Neuronal stem cell (in vitro differentiated cells): ENCODE results near the gene MX1.

Experiments used
- DNase-seq: peaks from one replicate; pipeline ENCODE4 v3.0.0-alpha.2; 2013; ENCODE audit warnings: low spot score
- H2AFZ ChIP-seq: one replicate; pipeline ENCODE4 v1.6.1; 2013; ENCODE audit warnings: mild to moderate bottlenecking, low read length, inconsistent platforms
- H2AK5ac ChIP-seq: 2 replicates; pipeline ENCODE4 v1.6.1; 2013; ENCODE audit warnings: low read depth, mild to moderate bottlenecking, inconsistent platforms, low read length, moderate library complexity, mixed read lengths
- H2BK120ac ChIP-seq: 2 replicates; pipeline ENCODE4 v1.6.1; 2013; ENCODE audit warnings: low read depth, mild to moderate bottlenecking, inconsistent platforms, low read length, moderate library complexity, mixed read lengths
- H2BK12ac ChIP-seq: one replicate; pipeline ENCODE4 v1.6.1; 2013; ENCODE audit warnings: low read length, inconsistent platforms
- H2BK15ac ChIP-seq: 2 replicates; pipeline ENCODE4 v1.6.1; 2013; ENCODE audit warnings: mild to moderate bottlenecking, low read length, inconsistent platforms, mixed read lengths
- H2BK5ac ChIP-seq: one replicate; pipeline ENCODE4 v1.6.1; 2013; ENCODE audit warnings: inconsistent platforms, mild to moderate bottlenecking, low read length, moderate library complexity
- H3K14ac ChIP-seq: one replicate; pipeline ENCODE4 v1.6.1; 2013; ENCODE audit warnings: low read length, inconsistent platforms
- H3K18ac ChIP-seq: 2 replicates; pipeline ENCODE4 v1.6.1; 2013; ENCODE audit warnings: low read length, inconsistent platforms
- H3K23ac ChIP-seq: 2 replicates; pipeline ENCODE4 v1.6.1; 2013; ENCODE audit warnings: low read depth, mild to moderate bottlenecking, mixed read lengths, low read length, inconsistent platforms; ENCODE audit not compliant: poor library complexity
- H3K27ac ChIP-seq: replicated peaks from 3 replicates; pipeline ENCODE4 v1.5.1; 2013; ENCODE audit warnings: low read length, inconsistent platforms
- H3K27me3 ChIP-seq, 3 experiments: 2 replicates each; pipeline ENCODE4 v1.6.1; 2013; ENCODE audit warnings: low read length in 3 of 3, mild to moderate bottlenecking in 2 of 3, inconsistent platforms in 1 of 3, low read depth in 1 of 3, mixed read lengths in 1 of 3, moderate library complexity in 1 of 3; ENCODE audit not compliant: control insufficient read depth in 3 of 3, insufficient read depth in 3 of 3
- H3K36me3 ChIP-seq, 2 donors: replicated peaks in 1 of 2; 2 replicates each; pipeline ENCODE4 v1.6.1; 2013; ENCODE audit warnings: low read length in 2 of 2; ENCODE audit not compliant: control insufficient read depth in 2 of 2, insufficient read depth in 2 of 2
- H3K4ac ChIP-seq: 2 replicates; pipeline ENCODE4 v1.6.1; 2013; ENCODE audit warnings: inconsistent platforms, mild to moderate bottlenecking, low read length, moderate library complexity
- H3K4me1 ChIP-seq, 2 donors: 1 replicate in 1 of 2; 2 replicates in 1 of 2; pipeline ENCODE4 v1.6.1; 2013; ENCODE audit warnings: low read length in 2 of 2, low read depth in 1 of 2; ENCODE audit not compliant: control insufficient read depth in 2 of 2, insufficient read depth in 1 of 2
- H3K4me2 ChIP-seq: one replicate; pipeline ENCODE4 v1.6.1; 2013; ENCODE audit warnings: mild to moderate bottlenecking, low read length, inconsistent platforms; ENCODE audit not compliant: insufficient read depth, poor library complexity, severe bottlenecking
- H3K4me3 ChIP-seq, 2 donors: 2 replicates each; pipeline ENCODE4 v1.5.1; 2013; ENCODE audit warnings: low read length in 2 of 2, mild to moderate bottlenecking in 2 of 2, inconsistent platforms in 1 of 2, moderate library complexity in 1 of 2
- H3K79me1 ChIP-seq: one replicate; pipeline ENCODE4 v1.6.1; 2013; ENCODE audit warnings: low read depth, mild to moderate bottlenecking, inconsistent platforms, low read length, moderate library complexity
- H3K9ac ChIP-seq: one replicate; pipeline ENCODE4 v1.6.1; 2013; ENCODE audit warnings: mild to moderate bottlenecking, low read depth, low read length, inconsistent platforms; ENCODE audit not compliant: poor library complexity
- H3K9me3 ChIP-seq, 2 donors: replicated peaks in 1 of 2; 2 replicates each; pipeline versions ENCODE3 to v1.6.1; 2013; ENCODE audit warnings: low read length in 2 of 2, mild to moderate bottlenecking in 2 of 2, inconsistent platforms in 1 of 2, low read depth in 1 of 2, mixed read lengths in 1 of 2, moderate library complexity in 1 of 2; ENCODE audit not compliant: control insufficient read depth in 2 of 2, insufficient read depth in 1 of 2
- H4K8ac ChIP-seq: one replicate; pipeline ENCODE4 v1.6.1; 2013; ENCODE audit warnings: low read depth, mild to moderate bottlenecking, inconsistent platforms, low read length, moderate library complexity
- H4K91ac ChIP-seq: one replicate; pipeline ENCODE4 v1.6.1; 2013; ENCODE audit warnings: low read length, low read depth, mild to moderate bottlenecking, inconsistent platforms; ENCODE audit not compliant: poor library complexity
- WGBS, 2 donors: extraction: QIAGEN DNeasy Blood & Tissue Kit; methylation state at CpG; one replicate each; pipeline ENCODE4 v1.1.7; 2013; ENCODE audit warnings: missing lambda C conversion rate in 2 of 2, mixed read lengths in 1 of 2; ENCODE audit not compliant: insufficient read length in 2 of 2, insufficient replicate concordance in 1 of 2; ENCODE audit errors: extremely low coverage in 2 of 2; 5-methylcytosine and 5-hydroxymethylcytosine counted together

The MX1 gene

DNA sequence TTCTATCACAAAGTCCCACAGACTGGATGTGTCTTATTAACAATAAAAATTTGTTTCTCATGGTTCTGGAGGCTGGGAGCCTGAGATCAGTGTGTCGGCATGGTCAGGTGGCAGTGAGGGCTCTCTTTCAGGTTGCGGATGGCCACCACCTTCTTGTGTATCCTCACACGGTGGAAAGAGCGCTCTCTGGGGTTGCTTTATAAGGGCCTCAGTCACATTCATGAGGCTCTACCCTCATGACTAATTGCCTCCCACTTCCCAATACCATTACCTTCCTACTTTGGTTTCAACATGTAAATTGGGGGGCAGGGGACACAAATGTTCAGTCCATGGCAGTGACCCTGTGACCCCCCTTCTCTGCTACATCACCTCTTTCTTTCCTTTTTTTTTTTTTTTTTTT is 20.7 kb upstream of the MX1 start:
- H2BK12ac ChIP-seq, result no peak overlapping the region
- no peak overlapping the region for H3K9ac ChIP-seq
- no peaks in the 10 kb centered on the region for H3K4me1 ChIP-seq
- peaks cover 4% of the 10 kb centered on the region for H3K79me1 ChIP-seq
- no CpG with 5 or more reads among the region's 4 CpGs for WGBS, 2 donors
- no peaks in the 10 kb centered on the region for H3K27me3 ChIP-seq
- H2BK120ac ChIP-seq, result no peak overlapping the region
- no peak overlapping the region for H3K14ac ChIP-seq
- no peak overlapping the region for H2BK5ac ChIP-seq
- H2BK15ac ChIP-seq, result no peak overlapping the region
- H3K23ac ChIP-seq, result no peak overlapping the region
- H3K4me2 ChIP-seq, result no peak overlapping the region
- H4K91ac ChIP-seq, result no peak overlapping the region
- H3K4me3 ChIP-seq, result no peak overlapping the region
- H4K8ac ChIP-seq, result no peak overlapping the region
- H2AFZ ChIP-seq, result no peak overlapping the region
- no peak overlapping the region for H3K18ac ChIP-seq
- H3K9me3 ChIP-seq, result no peaks in the 10 kb centered on the region
- H2AK5ac ChIP-seq, result no peak overlapping the region
- no peak overlapping the region for H3K27ac ChIP-seq
- no peak overlapping the region for H3K4ac ChIP-seq
- H3K36me3 ChIP-seq, result no peaks in the 10 kb centered on the region
- DNase-seq, result no peak

DNA sequence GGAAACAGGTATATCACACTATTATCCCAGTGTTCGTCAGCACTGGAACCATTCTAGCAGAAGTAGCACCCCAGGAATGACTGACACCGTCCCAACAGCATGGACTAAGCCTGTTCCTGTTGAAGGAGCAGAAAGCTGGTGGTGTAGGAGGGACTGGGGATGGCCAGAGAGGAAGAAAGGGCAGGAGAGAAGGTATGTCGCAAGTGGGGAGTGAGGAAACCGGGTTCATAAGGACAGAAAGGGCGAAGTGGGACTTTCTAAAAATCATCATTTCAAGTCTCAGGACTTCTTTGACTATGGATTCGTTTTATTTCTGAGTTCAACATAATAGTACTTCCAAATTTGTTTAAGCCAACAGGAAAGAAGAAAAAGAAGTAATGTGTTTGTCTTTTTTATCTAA is 19.7 kb upstream of the MX1 start:
- H3K9ac ChIP-seq, result no peak overlapping the region
- no CpG with 5 or more reads among the region's 6 CpGs for WGBS, 2 donors
- no peak overlapping the region for H2BK120ac ChIP-seq

DNA sequence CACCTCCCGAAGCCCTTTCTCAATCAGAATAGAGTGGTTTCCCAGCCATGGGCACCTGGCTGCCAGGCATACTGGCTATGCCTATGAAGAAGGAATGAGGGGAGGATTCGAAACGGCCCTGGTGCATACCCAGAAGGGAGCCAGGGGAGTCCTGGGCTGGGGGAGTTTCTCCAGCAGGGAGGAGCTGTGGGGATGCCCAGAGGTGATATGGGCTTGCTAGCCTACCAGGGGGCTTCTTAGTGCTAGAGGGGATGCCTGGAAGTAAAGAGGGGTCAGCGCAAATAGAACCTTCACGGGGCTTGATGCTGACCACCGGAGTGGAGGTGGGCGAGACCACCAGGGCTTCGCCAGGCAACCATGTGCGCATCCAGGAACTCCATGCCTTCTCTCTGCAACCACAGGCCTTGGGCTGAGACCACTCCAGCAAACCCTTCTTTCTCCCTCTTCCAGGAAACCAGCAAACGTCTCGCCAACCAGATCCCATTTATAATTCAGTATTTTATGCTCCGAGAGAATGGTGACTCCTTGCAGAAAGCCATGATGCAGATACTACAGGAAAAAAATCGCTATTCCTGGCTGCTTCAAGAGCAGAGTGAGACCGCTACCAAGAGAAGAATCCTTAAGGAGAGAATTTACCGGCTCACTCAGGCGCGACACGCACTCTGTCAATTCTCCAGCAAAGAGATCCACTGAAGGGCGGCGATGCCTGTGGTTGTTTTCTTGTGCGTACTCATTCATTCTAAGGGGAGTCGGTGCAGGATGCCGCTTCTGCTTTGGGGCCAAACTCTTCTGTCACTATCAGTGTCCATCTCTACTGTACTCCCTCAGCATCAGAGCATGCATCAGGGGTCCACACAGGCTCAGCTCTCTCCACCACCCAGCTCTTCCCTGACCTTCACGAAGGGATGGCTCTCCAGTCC is 18.2 kb upstream of the MX1 start:
- H3K36me3 ChIP-seq, result no peaks in the 10 kb centered on the region
- WGBS, 2 donors, result no CpG with 5 or more reads among the region's 24 CpGs
- no peak overlapping the region for H3K4me2 ChIP-seq
- H3K27ac ChIP-seq, result no peak overlapping the region
- no peaks in the 10 kb centered on the region for H3K79me1 ChIP-seq
- H2BK120ac ChIP-seq, result no peak overlapping the region
- H4K91ac ChIP-seq, result no peak overlapping the region
- no peak overlapping the region for H4K8ac ChIP-seq
- no peak overlapping the region for H2BK15ac ChIP-seq
- no peak overlapping the region for H2AK5ac ChIP-seq
- H3K9ac ChIP-seq, result no peak overlapping the region
- H3K4ac ChIP-seq, result no peak overlapping the region
- H3K27me3 ChIP-seq, result no peaks in the 10 kb centered on the region
- H3K4me1 ChIP-seq, result peaks cover 0 to 2% of the 10 kb centered on the region in 2 donors
- H3K18ac ChIP-seq, result no peak overlapping the region
- H2BK12ac ChIP-seq, result no peak overlapping the region
- no peak overlapping the region for H3K4me3 ChIP-seq
- H2BK5ac ChIP-seq, result no peak overlapping the region
- H3K14ac ChIP-seq, result no peak overlapping the region
- no peaks in the 10 kb centered on the region for H3K9me3 ChIP-seq
- H3K23ac ChIP-seq, result no peak overlapping the region
- no peak overlapping the region for H2AFZ ChIP-seq
- DNase-seq, result no peak

More for the DNA sequence above, 19.7 kb upstream of the MX1 start:
- Histone ChIP-seq H4K91ac (no peak overlapping the region), H2AFZ (no peak overlapping the region), H3K4me3 (no peak overlapping the region), H2BK12ac (no peak overlapping the region), H2AK5ac (no peak overlapping the region), H3K27ac (no peak overlapping the region), H3K18ac (no peak overlapping the region), H3K79me1 (peaks cover 4% of the 10 kb centered on the region), H2BK15ac (no peak overlapping the region), H3K23ac (no peak overlapping the region), H2BK5ac (no peak overlapping the region), H3K4me1 (peaks cover 0 to 2% of the 10 kb centered on the region in 2 donors), H3K27me3 (no peaks in the 10 kb centered on the region), H3K9me3 (no peaks in the 10 kb centered on the region), H3K14ac (no peak overlapping the region), H3K4ac (no peak overlapping the region), H3K4me2 (no peak overlapping the region), H4K8ac (peak overlapping the region; percentile 73), H3K36me3 (no peaks in the 10 kb centered on the region)
- DNase-seq, result no peak

DNA sequence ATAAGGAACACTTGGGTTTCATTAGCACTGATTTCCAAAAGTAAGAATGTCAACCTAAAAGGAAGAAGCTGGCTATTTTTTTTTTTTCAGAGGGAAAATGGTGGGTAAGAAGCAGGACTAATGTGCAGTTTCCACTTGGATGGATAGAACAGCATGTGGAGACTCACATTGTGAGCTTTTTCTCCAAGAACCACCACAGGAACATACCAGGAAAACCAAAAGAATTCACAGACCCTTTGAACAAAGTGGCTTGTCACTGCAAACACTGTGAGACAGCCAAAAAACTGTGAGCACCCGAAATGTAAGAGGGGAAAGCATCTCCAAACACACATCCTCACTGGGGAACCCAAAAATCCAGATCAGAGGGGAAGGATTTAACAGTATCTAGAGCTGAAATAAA is 15.7 kb upstream of the MX1 start:
- H3K9me3 ChIP-seq, result no peaks in the 10 kb centered on the region
- no peaks in the 10 kb centered on the region for H3K36me3 ChIP-seq
- H3K4me3 ChIP-seq, result no peak overlapping the region
- no peak for DNase-seq
- no peak overlapping the region for H2BK12ac ChIP-seq
- no peak overlapping the region for H3K27ac ChIP-seq
- no peaks in the 10 kb centered on the region for H3K27me3 ChIP-seq
- H3K14ac ChIP-seq, result no peak overlapping the region
- H4K8ac ChIP-seq, result no peak overlapping the region
- no peak overlapping the region for H2AFZ ChIP-seq
- H3K4me2 ChIP-seq, result no peak overlapping the region
- no peak overlapping the region for H2AK5ac ChIP-seq
- H3K4me1 ChIP-seq, result peaks cover 0 to 2% of the 10 kb centered on the region in 2 donors
- no peak overlapping the region for H4K91ac ChIP-seq
- no peak overlapping the region for H3K18ac ChIP-seq
- no peak overlapping the region for H3K4ac ChIP-seq
- no peak overlapping the region for H3K23ac ChIP-seq
- H3K79me1 ChIP-seq, result no peaks in the 10 kb centered on the region
- no peak overlapping the region for H2BK120ac ChIP-seq
- no peak overlapping the region for H2BK5ac ChIP-seq
- no peak overlapping the region for H3K9ac ChIP-seq
- no CpG with 5 or more reads among the region's 1 CpG for WGBS, 2 donors
- no peak overlapping the region for H2BK15ac ChIP-seq
